HG02610 (cell line): Measurements from ENCODE around the gene ENDOD1.

ENCODE experiments used
- ATAC-seq: cut with Tn5 transposase; IDR thresholded peaks from one replicate; pipeline ENCODE4 v1.9.1; 2021; ENCODE audit warnings: mild to moderate bottlenecking, moderate library complexity; ENCODE audit not compliant: unreplicated experiment

Gene ENDOD1

GRCh38 chr11:95161248-95161647 is 71.6 kb downstream of the ENDOD1 start:
- no peak for ATAC-seq

GRCh38 chr11:95163106-95163505 is 73.5 kb downstream of the ENDOD1 start:
- ATAC-seq = no peak

- no peak for ATAC-seq
These were observed 76.0 kb downstream of the ENDOD1 start for GRCh38 chr11:95165638-95166037.

DNA sequence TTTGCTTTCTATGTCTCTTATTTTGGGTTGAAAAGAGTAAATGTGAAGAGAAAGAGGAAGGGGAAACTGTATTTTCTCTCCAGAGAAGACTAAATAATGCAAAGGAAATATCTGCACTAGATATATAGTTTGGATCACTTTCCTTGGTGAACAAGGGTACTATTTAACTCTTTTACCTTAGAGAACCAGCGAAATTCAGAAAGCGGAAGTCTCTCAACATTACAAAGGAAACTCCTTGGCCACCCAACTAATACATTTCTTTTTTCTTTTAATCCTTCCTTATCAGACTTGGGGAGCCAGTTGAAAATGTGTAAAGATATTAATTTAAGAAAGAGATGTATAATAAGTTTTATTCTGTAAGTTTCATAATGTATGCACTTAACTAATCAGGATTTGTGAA is 77.1 kb downstream of the ENDOD1 start:
- no peak for ATAC-seq

GRCh38 chr11:95170294-95170693 is 80.6 kb downstream of the ENDOD1 start:
- no peak for ATAC-seq

DNA sequence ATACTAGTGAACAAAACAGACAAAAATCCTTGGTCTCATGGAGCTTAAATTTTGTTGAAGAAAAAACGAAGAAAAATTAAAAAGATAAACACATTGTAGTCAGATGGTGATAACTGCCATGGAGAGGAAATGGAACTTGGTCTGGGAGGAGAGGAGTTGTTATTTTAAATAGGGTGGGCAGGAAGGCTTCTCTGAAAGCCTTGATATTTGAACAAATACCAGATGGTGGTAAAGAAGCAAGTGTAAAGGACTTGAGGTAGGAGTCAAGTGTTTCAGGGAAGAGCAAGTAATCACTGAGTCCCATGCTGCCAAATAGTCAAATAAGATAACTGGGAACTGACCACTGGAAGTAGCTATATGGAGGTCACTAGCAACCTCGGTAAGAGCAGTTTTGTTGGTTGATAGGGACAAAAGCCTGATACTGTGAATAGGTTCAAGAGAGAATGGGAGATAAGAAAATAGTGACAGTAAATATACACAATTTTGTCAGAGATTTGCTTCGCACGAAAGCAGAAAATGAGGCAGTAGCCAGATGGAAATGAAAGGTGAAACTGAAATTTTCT is 86.3 kb downstream of the ENDOD1 start:
- ATAC-seq = no peak
